ENCODE data around the gene STIM1.

Gene STIM1

DNA sequence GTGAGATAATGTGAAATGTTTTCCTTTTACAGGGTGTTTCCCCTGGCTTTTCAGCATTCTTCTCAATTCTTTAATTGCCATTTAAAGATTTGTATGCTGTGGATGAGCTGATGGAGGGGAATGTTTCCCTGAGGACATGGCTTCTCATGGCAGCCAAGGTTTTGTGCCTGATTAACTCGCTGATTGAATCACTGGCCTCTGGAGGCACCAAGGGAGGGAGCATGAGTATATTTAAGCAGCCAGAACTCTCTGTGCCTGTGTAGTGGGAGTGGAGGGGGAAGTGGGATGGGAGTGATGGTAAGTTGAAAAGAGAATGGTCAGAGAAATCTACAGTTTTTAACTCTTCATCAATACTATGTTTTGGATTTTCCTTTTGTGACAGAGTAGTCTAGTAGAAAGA is 88.7 kb downstream of the STIM1 start:
- no peak for DNase-seq (ENCODE audit: low read depth)
- in situ Hi-C loops (cut with HindIII; ENCODE audit: low sequenced_read_pairs) = no loop called here
- TF ChIP-seq, protein P1, sequence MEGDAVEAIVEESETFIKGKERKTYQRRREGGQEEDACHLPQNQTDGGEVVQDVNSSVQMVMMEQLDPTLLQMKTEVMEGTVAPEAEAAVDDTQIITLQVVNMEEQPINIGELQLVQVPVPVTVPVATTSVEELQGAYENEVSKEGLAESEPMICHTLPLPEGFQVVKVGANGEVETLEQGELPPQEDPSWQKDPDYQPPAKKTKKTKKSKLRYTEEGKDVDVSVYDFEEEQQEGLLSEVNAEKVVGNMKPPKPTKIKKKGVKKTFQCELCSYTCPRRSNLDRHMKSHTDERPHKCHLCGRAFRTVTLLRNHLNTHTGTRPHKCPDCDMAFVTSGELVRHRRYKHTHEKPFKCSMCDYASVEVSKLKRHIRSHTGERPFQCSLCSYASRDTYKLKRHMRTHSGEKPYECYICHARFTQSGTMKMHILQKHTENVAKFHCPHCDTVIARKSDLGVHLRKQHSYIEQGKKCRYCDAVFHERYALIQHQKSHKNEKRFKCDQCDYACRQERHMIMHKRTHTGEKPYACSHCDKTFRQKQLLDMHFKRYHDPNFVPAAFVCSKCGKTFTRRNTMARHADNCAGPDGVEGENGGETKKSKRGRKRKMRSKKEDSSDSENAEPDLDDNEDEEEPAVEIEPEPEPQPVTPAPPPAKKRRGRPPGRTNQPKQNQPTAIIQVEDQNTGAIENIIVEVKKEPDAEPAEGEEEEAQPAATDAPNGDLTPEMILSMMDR (IDR thresholded peaks at IDR 0.05; ENCODE audit: low read depth, low read length, missing control alignments) = no peak
- H3K4me3 ChIP-seq (ENCODE audit: low read depth, low read length) = no peak overlapping the region

DNA sequence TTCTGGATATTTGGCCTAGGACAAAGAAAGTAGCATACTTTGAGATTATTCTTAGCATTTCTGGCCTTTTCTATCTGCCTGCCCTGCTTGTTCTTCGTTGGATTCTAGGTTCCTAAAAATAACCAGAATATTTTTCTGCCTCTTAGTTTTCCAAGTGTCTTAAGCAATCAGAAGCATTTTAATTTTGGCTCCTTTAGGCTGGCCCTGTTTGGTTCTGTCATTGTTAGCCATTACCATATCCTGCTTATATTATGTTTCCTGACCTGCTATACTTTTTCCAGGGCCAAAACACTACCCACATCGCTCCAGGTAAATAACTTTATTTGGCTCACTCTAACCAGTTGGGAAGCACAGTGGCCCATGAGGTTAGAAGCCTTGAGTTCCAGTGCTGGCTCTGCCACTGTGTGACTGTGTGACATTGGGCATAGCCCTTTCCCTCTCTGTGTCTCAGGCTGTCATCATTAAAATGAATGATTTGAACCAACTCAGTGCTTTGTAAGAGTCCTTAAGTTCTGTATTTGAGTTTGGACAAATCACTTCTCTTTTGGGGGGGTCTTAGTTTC is 91.1 kb downstream of the STIM1 start:
- in situ Hi-C loops (cut with HindIII; ENCODE audit: low sequenced_read_pairs) = no loop called here

DNA sequence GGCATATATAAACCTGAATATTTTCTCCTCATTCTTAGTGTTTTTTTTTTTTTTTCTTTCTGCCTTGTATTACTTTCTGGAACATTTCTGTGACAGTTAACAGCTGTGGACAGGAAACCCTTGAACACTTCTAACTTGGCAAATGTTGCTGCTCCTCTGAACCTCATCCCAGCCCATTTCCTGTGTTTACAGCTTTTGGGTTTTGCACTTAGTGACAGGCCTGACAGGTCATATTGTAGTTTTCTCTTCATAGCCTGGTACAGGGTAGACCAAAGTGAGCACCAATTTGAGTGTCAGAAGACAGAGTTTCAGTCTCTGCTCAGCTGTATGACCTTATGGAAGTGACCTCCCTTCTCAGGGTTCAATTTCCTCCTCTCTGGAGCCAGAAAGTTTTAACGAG is 91.6 kb downstream of the STIM1 start:
- H3K4me3 ChIP-seq (ENCODE audit: low read depth, low read length) = no peak overlapping the region

More for the DNA sequence above, 91.1 kb downstream of the STIM1 start:
- no peak for DNase-seq (ENCODE audit: low read depth)
- H3K4me3 ChIP-seq (ENCODE audit: low read depth, low read length) = no peak overlapping the region
- TF ChIP-seq, protein P1 (IDR thresholded peaks at IDR 0.05; ENCODE audit: low read depth, low read length, missing control alignments) = no peak

DNA sequence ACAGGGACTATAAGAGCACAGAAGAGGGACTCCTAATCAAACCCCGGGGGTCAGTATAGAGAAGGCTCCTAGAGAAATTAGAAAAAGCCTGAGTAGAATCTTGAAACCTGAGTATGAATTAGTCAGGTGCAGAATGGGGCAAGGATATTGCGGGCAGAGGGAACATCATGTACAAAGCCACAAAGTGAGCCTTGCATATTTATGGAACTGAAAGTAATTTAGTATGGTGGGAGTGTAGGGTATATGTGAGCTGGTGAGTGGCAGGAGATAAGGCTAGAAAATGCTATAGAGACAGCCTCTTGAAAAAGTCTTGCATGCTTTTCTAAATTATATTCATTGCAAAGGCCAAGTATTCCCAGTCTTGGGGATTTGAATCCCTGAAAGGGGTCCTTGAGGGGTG is 93.7 kb downstream of the STIM1 start:
- TF ChIP-seq, protein P1 (IDR thresholded peaks at IDR 0.05; ENCODE audit: low read depth, low read length, missing control alignments) = no peak
- in situ Hi-C loops (cut with HindIII; ENCODE audit: low sequenced_read_pairs) = no loop called here
- no peak overlapping the region for H3K4me3 ChIP-seq (ENCODE audit: low read depth, low read length)
- no peak for DNase-seq (ENCODE audit: low read depth)

More for the DNA sequence above, 91.6 kb downstream of the STIM1 start:
- TF ChIP-seq, protein P1 (IDR thresholded peaks at IDR 0.05; ENCODE audit: low read depth, low read length, missing control alignments) = no peak
- DNase-seq (ENCODE audit: low read depth) = no peak
- in situ Hi-C loops (cut with HindIII; ENCODE audit: low sequenced_read_pairs) = no loop called here

DNA sequence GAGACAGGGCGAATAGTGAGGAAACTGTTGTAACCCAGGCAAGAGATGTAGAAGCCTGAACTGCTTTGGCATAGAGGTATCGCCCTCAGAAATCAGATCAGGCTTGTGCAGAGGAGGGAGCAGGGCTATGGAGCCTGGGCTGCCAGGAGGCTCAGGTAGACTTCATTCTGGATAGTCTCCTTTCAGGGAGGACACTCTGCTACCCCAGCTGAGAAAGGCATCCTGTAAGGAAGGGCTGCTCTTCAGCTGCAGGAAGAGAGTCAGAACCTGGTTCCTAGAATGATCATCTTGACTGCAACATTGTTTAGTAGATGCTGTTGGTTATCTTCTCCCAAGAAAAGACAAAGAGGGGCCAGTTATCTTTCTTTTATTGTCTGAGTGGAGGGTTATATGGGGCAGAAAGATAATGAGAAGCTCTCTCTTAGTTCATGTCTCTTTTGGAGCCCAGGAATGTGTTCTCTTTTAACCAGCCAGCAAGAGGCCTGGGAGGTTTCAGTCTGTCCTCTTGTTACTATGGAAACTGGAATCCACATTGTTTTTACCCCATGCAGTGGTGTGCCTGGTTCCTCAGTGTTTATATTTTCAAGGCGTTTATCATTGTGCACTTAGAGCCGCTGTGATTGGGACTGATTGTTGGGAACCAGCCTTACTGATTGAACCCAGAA is 95.7 kb downstream of the STIM1 start:
- in situ Hi-C loops (cut with HindIII; ENCODE audit: low sequenced_read_pairs) = loop anchor here (5.0 kb wide), 1 partner anchor 49 kb away; no protein-coding TSS in a partner anchor
- H3K4me3 ChIP-seq (ENCODE audit: low read depth, low read length) = no peak overlapping the region
- peak; percentile 73 for DNase-seq (ENCODE audit: low read depth)
- TF ChIP-seq, protein P1 (IDR thresholded peaks at IDR 0.05; ENCODE audit: low read depth, low read length, missing control alignments) = no peak

DNA sequence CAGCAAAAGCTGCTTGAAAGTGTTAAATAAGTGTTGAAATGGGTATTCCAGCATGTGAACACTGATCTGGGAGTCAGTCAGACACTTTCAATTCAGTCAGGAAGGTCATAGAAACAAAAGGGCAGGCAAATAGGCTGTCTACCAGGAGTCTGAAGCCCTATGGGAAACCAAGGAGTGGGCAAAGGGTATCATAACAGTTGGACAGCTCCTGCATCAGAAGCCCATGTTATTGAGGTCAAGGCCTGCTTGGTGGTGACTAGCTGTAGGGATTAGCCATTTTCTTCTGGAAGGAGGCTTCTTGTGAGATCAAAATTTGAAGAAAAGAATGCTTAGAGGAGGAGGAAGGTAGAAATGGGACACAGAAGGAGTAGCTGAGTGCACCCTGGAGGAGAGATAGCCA is 97.3 kb downstream of the STIM1 start:
- TF ChIP-seq, protein P1 (IDR thresholded peaks at IDR 0.05; ENCODE audit: low read depth, low read length, missing control alignments) = no peak
- H3K4me3 ChIP-seq (ENCODE audit: low read depth, low read length) = no peak overlapping the region
- in situ Hi-C loops (cut with HindIII; ENCODE audit: low sequenced_read_pairs) = loop anchor here (5.0 kb wide), 1 partner anchor 50 kb away; no protein-coding TSS in a partner anchor
- no peak for DNase-seq (ENCODE audit: low read depth)
